ENCODE measurements around the gene PSMD8.
"Not testable (repeated sequence)": the region's sequence is repeated elsewhere in the genome, so short reads cannot be mapped to it uniquely, and the experiment has no call there.

Gene PSMD8

DNA sequence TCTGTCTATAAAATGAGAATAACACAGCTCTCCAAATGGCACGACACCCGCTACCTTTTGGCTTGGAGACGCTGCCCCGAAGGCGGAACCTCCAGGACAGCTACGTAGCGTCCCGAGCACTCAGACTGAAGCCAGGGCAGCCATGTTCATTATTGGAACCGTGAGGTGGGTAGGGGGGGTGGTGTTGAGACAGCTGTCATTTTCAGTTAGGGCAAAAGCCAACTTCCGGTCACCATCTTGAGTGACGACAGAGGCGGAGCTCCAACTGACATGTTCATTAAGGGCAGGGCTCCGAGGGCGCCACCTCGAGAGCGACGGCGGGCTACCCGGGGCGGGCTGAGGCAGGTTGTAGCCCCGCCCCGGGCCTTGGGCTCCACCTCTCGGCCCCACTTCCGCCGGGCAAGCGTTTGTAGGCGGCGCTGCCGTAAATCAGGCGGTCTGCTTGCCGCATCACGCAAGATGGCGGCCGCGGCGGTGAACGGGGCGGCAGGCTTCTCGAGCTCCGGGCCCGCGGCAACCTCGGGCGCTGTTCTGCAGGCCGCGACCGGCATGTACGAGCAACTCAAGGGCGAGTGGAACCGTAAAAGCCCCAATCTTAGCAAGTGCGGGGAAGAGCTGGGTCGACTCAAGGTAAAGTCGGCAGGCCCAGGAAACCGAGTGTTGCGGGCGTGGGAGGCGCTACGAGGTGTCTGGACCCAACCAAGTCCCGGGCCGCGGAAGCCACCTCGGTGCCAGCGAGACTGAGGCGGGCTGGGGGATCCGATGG, at the start of gene PSMD8:
PSMD8 (plus strand) TSS at position 240 of the 766 bp plus-strand sequence; CDS start at position 271, 31 bp downstream.
- peak; percentile 95 to 99 (median 96) for DNase-seq (ENCODE audit: low read depth in 3 of 3)

DNA sequence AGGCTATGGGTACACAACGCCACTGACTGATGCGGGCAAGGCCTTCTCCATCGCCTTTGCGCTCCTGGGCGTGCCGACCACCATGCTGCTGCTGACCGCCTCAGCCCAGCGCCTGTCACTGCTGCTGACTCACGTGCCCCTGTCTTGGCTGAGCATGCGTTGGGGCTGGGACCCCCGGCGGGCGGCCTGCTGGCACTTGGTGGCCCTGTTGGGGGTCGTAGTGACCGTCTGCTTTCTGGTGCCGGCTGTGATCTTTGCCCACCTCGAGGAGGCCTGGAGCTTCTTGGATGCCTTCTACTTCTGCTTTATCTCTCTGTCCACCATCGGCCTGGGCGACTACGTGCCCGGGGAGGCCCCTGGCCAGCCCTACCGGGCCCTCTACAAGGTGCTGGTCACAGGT, 47.8 kb upstream of the PSMD8 start:
- no peak for DNase-seq (ENCODE audit: low read depth in 3 of 3)

DNA sequence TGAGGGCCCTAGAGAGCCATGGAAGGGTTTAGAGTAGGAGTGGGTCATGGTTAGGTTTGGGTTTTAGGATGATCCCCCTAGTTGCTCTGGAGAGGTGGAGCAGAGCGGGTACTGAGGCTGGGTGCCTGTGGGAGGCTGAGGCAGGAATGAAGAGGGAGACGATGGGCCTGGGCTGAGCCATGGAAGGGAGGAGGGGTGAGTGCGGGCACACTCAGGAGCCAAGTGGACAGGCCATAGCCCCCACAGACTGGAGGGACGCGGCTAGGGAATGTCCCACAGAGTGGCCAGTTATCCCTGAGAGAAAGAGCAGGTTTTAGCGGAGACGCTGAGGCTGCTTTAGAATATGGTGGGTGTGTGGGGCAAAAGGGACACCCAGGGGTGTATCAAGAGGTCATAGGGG, 44.7 kb upstream of the PSMD8 start:
- DNase-seq (ENCODE audit: low read depth in 3 of 3) = no peak

- no peak for DNase-seq (ENCODE audit: low read depth in 3 of 3)
Measured at GRCh38 chr19:38331728-38332127, 42.6 kb upstream of the PSMD8 start.

DNA sequence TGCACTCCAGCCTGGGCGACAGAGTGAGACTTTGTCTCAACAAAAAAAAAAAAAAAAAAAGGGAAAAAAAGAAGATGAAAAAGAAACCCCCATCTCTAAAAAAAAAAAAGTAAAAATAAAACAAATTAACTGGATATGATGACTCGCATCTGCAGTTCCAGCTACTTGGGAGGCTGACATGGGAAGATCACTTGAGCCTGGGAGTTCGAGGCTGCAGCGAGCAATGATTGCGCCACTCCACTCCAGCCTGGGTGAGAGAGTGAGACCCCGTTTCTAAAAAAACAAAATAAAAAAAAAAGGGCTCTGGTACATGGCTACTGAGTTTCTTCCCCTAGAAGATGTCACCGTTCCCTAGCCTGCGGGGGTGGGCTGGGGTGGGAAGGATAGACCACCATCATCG, 41.1 kb upstream of the PSMD8 start:
- DNase-seq (ENCODE audit: low read depth in 3 of 3) = no peak

- DNase-seq (ENCODE audit: low read depth in 3 of 3) = peak; percentile 92 to 96 (median 93)
Measured at GRCh38 chr19:38335949-38336637, 38.3 kb upstream of the PSMD8 start.

- peak; percentile 93 to 97 (median 95) for DNase-seq (ENCODE audit: low read depth in 3 of 3)
Measured at GRCh38 chr19:38336638-38337359, 37.6 kb upstream of the PSMD8 start.

DNA sequence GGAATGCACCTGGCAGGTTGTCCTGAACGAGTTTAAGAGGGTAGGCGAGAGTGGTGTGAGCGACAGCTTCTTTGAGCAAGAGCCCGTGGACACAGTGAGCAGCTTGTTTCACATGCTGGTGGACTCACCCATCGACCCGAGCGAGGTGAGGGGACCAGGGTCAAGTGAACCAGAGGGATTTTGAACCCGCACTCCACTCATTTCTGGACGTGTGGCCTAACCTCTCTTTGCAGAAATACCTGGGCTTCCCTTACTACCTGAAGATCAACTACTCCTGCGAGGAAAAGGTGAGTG, 37.1 kb upstream of the PSMD8 start:
- DNase-seq (ENCODE audit: low read depth in 3 of 3) = no peak

DNA sequence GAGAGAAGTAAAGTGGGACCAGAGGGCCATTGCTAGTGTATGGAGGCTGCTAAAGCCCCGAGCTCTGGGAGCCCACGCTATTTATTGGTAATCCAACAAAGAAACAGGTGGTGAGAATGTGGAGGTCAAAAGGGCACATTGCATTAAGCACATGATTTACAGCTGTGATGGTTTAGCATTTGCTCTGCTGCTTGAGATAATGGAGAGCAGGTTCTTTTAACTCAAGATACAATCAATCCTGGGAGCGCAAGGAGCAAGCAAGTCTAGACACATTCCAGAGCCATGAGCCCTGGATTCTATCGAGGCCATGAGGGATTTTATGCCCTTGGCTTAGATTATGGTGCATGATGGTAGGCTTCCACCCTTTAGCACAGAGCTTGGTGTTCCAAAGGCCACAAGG, 35.4 kb upstream of the PSMD8 start:
- DNase-seq (ENCODE audit: low read depth in 3 of 3) = not testable (repeated sequence)

GRCh38 chr19:38340927-38341326, 33.4 kb upstream of the PSMD8 start:
- no peak for DNase-seq (ENCODE audit: low read depth in 3 of 3)

GRCh38 chr19:38346837-38347236, 27.5 kb upstream of the PSMD8 start:
- no peak for DNase-seq (ENCODE audit: low read depth in 3 of 3)

- DNase-seq (ENCODE audit: low read depth in 3 of 3) = no peak
Measured at GRCh38 chr19:38350883-38351282, 23.5 kb upstream of the PSMD8 start.

- DNase-seq (ENCODE audit: low read depth in 3 of 3) = no peak
Measured at GRCh38 chr19:38351865-38352395, 22.4 kb upstream of the PSMD8 start.

GRCh38 chr19:38352611-38353010, 21.8 kb upstream of the PSMD8 start:
- no peak for DNase-seq (ENCODE audit: low read depth in 3 of 3)

DNA sequence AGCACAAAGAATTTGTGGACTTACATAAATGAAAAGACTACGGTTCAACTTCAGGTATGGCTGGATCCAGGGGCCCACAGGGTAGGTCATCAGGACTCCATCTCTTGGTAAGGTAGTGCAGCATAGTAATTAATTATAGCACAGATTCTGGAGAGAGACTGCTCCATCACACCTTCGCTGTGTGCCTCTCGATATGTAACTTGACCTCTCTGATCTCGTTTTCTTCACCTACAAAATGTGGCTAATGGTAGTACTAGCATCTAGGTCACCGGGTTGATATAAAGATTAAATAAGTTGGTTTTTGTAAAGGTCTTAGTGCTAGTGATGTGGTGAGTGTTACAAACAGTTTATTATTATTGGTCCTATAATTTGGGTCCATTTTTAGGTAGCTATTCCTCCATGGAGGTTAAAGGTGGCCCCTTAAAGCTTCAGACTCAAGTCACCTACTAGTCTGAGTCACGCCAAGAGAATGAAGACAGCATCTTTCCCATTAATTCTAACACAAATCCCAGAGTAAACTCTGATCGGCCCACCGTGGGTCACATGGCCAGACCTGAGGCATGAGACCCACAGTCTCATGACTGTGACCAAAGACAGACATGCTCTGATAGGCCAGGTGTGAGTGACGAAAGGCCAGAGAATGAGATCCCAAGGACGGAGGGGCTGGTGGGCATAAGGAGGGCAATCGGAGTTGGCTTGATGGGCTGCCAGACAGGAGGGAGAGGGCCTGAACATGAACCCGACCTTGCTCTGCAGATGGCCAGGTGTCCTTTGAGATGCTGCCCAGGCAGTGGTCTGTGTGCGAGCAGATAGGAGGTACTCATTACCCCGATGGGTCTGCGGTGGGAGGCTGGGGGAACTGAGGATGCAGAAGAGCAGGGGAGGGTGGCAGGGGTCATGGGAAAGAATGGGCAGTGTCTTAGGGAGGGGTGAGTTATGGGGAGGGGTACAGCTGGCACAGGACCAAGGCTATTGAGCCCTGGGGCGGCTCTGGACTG, 18.3 kb upstream of the PSMD8 start:
- no peak for DNase-seq (ENCODE audit: low read depth in 3 of 3)

- no peak for DNase-seq (ENCODE audit: low read depth in 3 of 3)
Measured at GRCh38 chr19:38358071-38358470, 16.3 kb upstream of the PSMD8 start.

DNA sequence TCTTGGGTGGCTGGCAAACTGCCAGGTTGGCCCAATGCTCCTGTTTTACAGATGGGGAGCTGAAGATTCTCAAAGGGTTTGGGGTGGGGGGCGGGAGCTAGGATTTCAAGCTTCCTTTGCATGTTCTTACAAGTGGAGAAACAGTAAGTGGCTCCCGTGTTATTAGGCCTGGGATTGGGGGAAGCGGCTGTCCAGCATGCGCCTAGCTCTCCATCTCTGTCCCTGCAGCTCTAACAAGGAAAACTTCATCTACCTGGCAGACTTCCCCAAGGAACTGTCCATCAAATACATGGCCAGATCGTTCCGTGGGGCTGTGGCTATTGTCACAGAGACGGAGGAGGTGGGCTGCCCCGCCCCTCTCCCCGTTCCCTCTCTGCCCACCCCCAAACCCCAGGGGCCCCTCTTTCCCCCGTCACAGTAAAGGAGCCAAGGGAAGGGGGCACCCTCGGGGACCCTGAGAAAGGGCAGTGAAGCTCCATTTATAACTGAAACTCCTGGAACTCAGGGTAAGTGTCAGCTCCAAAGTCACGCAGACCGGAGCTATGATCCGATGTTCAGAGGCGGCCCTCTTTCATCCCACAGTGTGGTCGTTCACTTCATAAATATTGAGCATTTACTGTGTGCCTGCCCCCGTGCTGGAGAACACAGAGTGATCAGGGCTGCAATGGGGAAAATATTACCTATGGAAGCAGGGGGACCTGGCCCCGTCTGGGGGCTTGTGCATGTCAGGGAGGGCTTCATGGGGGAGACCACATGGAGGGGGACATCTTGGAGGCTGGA, 14.9 kb upstream of the PSMD8 start:
- no peak for DNase-seq (ENCODE audit: low read depth in 3 of 3)

DNA sequence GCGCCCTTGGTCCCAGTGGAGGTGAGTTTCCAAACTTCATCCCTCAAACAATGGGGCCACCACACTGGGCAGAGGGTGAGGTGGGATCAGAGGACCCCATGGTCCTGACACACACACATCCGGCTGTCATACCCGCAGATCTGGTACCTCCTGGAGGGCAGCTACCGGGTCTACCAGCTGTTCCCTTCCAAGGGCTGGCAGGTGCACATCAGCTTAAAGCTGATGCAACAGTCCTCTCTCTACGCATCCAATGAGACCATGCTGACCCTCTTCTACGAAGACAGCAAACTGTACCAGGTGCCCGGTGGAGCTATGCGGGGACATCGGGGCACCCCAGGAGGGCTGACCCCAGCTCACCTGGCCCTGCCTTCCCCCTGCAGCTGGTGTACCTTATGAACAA, 14.0 kb upstream of the PSMD8 start:
- no peak for DNase-seq (ENCODE audit: low read depth in 3 of 3)

DNA sequence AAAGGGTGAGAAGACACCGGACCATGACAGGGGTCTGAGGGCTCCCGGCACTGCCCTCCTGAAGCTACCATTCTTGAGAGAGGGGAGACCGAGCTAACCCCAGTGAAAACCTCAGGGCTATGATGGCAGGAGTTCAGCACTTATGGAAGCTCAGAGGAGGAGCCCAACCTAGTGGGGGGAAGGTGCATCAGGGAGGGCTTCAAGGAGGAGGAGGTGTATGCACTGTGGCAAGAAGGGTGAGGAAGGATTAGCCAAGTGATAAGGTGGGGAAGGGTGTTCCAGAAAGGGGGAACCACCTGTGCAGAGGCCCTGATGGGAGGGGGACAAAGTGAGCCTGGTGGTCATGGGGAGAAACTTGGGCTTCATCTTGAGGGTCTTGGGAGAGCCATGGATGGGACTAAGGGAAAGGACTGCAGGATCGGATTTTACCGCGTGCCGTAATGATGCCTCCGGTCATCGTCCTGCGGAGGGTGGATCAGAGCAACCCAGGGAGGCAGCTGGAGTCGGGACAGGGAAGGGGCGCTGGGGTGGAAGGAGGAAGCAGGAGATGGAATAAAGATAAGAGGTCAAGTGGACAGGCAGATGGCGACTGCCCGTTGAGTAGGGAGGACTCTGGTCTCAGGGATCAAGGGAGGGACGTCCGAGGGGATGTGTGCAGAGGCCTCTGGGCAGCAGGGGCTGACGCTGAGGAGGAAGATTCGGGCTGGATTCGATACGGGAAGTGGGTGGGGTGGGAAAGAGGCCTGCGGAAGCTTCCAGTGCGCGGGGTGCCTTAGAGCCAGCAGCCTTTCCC, 13.3 kb upstream of the PSMD8 start:
- no peak for DNase-seq (ENCODE audit: low read depth in 3 of 3)

- DNase-seq (ENCODE audit: low read depth in 3 of 3) = peak; percentile 51 to 79 (median 57)
Measured at GRCh38 chr19:38361633-38362075, 12.7 kb upstream of the PSMD8 start.

Measured in stimulated activated CD4-positive, alpha-beta T cell treated with anti-CD3 and anti-CD28 coated beads, TNF-alpha, amount 100 ng/mL, for 48 hours (primary cell).